ENCODE data around the gene GLT1D1. TPM values are rescaled to one million over a fixed set of nuclear protein-coding genes. Genes with fewer than 3 reads are reported as not detected.

Gene GLT1D1
- total and polyA plus RNA-seq, 8 donors, result 1.0 to 17.6 (median 2.6) TPM

DNA sequence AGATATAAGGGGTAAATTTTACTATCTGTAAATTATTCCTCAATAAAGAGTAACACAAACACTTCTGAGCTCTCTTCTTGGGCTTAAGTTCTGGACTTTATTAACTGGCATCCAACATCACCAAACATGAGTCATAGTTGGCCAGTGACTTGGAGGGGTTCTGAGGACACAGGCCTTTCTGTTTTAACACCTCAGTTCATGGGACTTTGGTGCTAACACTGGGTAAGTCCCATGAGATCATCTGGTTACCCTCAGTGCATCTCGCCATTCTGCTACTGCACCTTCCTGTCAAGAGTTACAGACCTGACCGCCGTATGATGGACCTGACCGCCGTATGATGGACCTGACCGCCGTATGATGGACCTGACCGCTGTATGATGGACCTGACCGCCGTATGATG, 39.4 kb upstream of the GLT1D1 start:
- Histone ChIP-seq H3K36me3 (peaks cover 0 to 33% of the 10 kb centered on the region in 2 donors), H3K4me3 (no peak overlapping the region), H3K9me3 (no peaks in the 10 kb centered on the region), H3K27ac (no peak overlapping the region), H3K27me3 (no peaks in the 10 kb centered on the region), H3K4me1 (peaks cover 8 to 53% of the 10 kb centered on the region in 2 donors)
- TF ChIP-seq, protein P1, sequence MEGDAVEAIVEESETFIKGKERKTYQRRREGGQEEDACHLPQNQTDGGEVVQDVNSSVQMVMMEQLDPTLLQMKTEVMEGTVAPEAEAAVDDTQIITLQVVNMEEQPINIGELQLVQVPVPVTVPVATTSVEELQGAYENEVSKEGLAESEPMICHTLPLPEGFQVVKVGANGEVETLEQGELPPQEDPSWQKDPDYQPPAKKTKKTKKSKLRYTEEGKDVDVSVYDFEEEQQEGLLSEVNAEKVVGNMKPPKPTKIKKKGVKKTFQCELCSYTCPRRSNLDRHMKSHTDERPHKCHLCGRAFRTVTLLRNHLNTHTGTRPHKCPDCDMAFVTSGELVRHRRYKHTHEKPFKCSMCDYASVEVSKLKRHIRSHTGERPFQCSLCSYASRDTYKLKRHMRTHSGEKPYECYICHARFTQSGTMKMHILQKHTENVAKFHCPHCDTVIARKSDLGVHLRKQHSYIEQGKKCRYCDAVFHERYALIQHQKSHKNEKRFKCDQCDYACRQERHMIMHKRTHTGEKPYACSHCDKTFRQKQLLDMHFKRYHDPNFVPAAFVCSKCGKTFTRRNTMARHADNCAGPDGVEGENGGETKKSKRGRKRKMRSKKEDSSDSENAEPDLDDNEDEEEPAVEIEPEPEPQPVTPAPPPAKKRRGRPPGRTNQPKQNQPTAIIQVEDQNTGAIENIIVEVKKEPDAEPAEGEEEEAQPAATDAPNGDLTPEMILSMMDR (IDR thresholded peaks at IDR 0.05), result no peak
- ATAC-seq, result no peak
- no peak for DNase-seq
- intact Hi-C loops (cut with DNase I), result no loop called here

DNA sequence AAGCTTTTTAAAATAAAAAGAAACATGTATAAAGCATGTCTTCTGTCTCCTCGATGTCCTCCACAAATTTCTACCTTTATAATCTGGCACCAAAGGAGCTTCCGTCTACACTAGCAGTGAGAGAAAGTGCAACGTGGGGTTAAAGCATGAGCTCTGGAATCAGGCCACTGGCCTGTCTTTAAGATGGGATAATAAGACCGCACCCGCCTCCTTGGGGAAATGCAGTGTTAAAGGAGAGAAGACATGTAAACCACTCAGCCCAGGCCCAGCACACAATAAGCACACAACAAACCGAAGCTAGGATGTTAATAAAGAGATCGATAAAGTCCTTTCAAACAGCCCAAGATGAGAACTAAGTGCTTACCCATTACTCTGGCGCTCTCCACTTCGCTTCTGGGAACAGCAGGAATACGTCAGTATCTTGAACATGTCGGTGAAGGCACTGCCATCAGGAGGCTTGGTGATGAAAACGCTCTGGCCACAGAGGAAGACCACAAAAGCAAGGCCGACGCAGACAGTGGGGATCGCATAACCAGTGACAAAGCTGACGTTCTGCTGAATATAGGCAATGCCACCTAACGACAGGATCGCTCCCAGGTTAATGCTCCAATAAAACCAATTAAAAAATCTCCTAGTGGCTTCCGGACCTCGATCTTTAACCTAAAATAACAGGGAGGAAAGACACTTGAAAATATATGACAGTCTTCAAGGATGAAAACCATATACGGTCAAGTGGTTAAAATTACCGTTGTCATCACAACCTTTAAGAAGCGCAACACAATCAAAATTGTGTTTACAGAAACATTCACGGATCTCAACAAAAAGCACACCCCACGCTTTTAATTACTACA, 38.6 kb upstream of the GLT1D1 start:
- TF ChIP-seq, protein P1 (IDR thresholded peaks at IDR 0.05), result no peak
- DNase-seq (no peak), ATAC-seq (no peak)
- H3K27me3 ChIP-seq, result no peaks in the 10 kb centered on the region
- H3K4me1 ChIP-seq, result peaks cover 8 to 57% of the 10 kb centered on the region in 2 donors
- intact Hi-C loops (cut with DNase I), result no loop called here
- no peak overlapping the region for H3K4me3 ChIP-seq
- peaks cover 0 to 25% of the 10 kb centered on the region in 2 donors for H3K36me3 ChIP-seq
- no peaks in the 10 kb centered on the region for H3K9me3 ChIP-seq
- H3K27ac ChIP-seq, result no peak overlapping the region

DNA sequence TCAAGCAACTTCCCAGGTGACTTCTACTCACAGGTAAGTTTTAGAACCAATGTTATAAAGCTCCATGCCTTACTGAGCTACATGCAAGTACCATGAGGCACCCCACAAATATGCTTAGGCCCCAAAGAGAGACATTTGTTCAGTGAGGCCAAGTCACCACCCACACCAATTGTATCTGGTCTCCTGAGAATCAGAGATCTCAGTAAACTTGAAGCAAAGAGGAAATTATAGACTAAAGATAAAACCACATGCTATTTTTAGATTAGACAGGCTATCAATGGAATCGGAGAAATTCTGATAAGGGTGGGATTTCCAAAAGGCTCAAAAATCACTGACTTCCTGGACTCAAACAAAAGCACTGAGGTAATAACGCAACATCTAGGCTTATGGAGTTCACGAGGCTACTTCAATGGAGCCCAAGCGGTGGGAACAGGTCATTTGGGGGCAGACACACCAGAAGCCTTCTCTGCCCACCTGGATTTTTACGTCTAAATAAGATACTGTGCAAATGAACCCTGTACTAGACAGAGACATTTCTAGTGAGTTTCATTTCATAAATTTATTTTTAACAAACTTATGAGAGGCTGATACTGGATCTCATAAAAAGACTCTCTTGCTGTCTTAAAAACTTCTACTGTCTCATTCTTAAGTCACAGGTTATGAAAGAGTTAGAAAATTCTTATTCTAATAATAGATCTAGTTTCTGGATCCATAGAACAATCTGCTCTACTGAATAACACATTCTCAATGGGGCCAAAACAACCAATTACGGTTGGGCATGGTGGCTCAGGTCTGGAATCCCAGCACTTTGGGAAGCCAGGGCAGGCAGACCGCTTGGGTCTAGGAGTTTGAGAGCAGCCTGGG, 37.3 kb upstream of the GLT1D1 start:
- no peaks in the 10 kb centered on the region for H3K9me3 ChIP-seq
- H3K36me3 ChIP-seq, result peaks cover 0 to 25% of the 10 kb centered on the region in 2 donors
- no peaks in the 10 kb centered on the region for H3K27me3 ChIP-seq
- intact Hi-C loops (cut with DNase I), result no loop called here
- H3K4me1 ChIP-seq, result peaks cover 5 to 58% of the 10 kb centered on the region in 2 donors
- TF ChIP-seq, protein P1 (IDR thresholded peaks at IDR 0.05), result no peak
- ATAC-seq (no peak), DNase-seq (no peak)
- H3K27ac ChIP-seq, result peak overlapping the region in 1 of 2 donors; percentile 92
- H3K4me3 ChIP-seq, result no peak overlapping the region

DNA sequence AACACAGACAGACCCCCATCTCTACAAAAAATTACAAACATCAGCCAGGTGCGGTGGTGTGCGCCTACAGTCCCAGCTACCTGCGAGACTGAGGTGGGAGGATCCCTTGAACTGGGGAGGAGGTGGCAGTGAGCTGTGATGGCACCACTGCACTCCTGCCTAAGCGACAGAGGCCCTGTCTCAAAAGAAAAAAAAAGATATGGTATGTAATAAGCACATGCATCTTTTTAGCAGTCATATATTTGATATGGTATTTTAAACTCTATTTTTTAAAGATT, 36.7 kb upstream of the GLT1D1 start:
- peaks cover 5 to 60% of the 10 kb centered on the region in 2 donors for H3K4me1 ChIP-seq
- H3K36me3 ChIP-seq, result peaks cover 0 to 25% of the 10 kb centered on the region in 2 donors
- H3K9me3 ChIP-seq, result no peaks in the 10 kb centered on the region
- ATAC-seq (no peak), DNase-seq (no peak)
- TF ChIP-seq, protein P1 (IDR thresholded peaks at IDR 0.05), result no peak
- H3K27ac ChIP-seq, result peak overlapping the region in 1 of 2 donors; percentile 92
- intact Hi-C loops (cut with DNase I), result no loop called here
- H3K27me3 ChIP-seq, result no peaks in the 10 kb centered on the region
- H3K4me3 ChIP-seq, result no peak overlapping the region
